PFSK-1 (cell line): ENCODE data around the gene WDR11.

Experiments
- FOXP2 ChIP-seq: optimal IDR thresholded peaks from 2 replicates; pipeline ENCODE3; 2011; ENCODE audit warnings: borderline replicate concordance, control low read depth, inconsistent platforms; ENCODE audit not compliant: insufficient read depth; ENCODE audit errors: extremely low read length, extremely low read depth
- POLR2AphosphoS5 ChIP-seq: IDR thresholded peaks from 2 replicates; pipeline ENCODE4 v1.6.1; 2012; ENCODE audit warnings: low read depth, mild to moderate bottlenecking, control low read depth, low read length, moderate library complexity
- SIN3A ChIP-seq: IDR thresholded peaks from 2 replicates; pipeline ENCODE4 v1.6.1; 2012; ENCODE audit warnings: mild to moderate bottlenecking, low read length, moderate library complexity, borderline replicate concordance; ENCODE audit not compliant: insufficient read depth
- TAF1 ChIP-seq: IDR thresholded peaks from 2 replicates; pipeline ENCODE4 v1.6.1; 2012; ENCODE audit warnings: low read length, control low read depth, borderline replicate concordance; ENCODE audit not compliant: insufficient read depth
- TF ChIP-seq, protein P1 (sequence below), 2 experiments: IDR thresholded peaks; 2 replicates each; pipeline versions ENCODE4 v1.6.1 to v1.8.0; 2011 to 2012; ENCODE audit warnings: low read depth in 2 of 2, low read length in 2 of 2, control low read depth in 1 of 2, inconsistent platforms in 1 of 2, mild to moderate bottlenecking in 1 of 2, moderate library complexity in 1 of 2; ENCODE audit not compliant: insufficient read depth in 1 of 2

The WDR11 gene

DNA sequence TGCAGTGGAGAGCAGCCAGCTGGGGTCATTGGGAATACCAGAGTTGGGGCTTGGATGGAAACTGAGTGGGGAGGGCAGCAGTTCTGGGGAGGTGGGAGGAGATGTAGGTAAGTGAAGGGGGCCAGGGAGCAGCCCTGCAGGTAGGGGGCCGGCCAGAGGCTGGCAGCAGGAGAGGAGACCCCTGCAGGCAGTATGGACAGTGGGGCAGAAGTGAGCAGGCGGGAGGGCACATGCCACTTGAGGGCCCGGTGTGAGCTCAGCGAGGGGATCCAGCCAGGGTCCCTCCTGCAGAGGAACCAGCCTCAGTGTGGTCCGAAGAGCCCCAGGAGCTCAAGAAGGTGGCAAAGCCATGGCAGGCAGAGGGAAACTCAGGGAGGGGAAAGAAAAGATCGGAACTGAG lies 75.4 kb downstream of the WDR11 start:
- TF ChIP-seq TAF1 (no peak), SIN3A (no peak), FOXP2 (no peak), POLR2AphosphoS5 (no peak)
- TF ChIP-seq, protein P1, sequence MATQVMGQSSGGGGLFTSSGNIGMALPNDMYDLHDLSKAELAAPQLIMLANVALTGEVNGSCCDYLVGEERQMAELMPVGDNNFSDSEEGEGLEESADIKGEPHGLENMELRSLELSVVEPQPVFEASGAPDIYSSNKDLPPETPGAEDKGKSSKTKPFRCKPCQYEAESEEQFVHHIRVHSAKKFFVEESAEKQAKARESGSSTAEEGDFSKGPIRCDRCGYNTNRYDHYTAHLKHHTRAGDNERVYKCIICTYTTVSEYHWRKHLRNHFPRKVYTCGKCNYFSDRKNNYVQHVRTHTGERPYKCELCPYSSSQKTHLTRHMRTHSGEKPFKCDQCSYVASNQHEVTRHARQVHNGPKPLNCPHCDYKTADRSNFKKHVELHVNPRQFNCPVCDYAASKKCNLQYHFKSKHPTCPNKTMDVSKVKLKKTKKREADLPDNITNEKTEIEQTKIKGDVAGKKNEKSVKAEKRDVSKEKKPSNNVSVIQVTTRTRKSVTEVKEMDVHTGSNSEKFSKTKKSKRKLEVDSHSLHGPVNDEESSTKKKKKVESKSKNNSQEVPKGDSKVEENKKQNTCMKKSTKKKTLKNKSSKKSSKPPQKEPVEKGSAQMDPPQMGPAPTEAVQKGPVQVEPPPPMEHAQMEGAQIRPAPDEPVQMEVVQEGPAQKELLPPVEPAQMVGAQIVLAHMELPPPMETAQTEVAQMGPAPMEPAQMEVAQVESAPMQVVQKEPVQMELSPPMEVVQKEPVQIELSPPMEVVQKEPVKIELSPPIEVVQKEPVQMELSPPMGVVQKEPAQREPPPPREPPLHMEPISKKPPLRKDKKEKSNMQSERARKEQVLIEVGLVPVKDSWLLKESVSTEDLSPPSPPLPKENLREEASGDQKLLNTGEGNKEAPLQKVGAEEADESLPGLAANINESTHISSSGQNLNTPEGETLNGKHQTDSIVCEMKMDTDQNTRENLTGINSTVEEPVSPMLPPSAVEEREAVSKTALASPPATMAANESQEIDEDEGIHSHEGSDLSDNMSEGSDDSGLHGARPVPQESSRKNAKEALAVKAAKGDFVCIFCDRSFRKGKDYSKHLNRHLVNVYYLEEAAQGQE (IDR thresholded peaks at IDR 0.05; ENCODE audit: insufficient read depth in 1 of 2, low read depth in 2 of 2, low read length in 2 of 2): no peak

DNA sequence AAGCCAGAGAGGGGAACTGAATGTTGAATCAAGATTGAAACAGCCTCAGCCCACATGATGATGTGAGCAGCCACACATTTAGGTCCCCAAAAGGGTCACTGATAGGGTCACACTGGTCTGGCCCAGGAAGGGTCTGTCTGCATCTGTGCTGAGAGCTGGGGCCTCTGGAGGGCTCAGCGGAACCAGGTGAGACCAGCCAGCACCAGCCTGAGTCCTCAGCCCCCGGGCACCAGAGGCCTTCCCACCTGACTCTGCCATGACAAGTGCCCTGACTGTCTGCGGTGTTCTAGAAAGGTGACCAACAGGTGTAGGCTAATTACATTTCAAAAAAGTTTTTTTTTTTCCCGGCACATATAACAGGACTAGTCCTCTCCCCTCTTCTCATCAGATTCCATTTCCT lies 76.2 kb downstream of the WDR11 start:
- TF ChIP-seq POLR2AphosphoS5 (no peak), SIN3A (no peak), TAF1 (no peak), FOXP2 (no peak)

DNA sequence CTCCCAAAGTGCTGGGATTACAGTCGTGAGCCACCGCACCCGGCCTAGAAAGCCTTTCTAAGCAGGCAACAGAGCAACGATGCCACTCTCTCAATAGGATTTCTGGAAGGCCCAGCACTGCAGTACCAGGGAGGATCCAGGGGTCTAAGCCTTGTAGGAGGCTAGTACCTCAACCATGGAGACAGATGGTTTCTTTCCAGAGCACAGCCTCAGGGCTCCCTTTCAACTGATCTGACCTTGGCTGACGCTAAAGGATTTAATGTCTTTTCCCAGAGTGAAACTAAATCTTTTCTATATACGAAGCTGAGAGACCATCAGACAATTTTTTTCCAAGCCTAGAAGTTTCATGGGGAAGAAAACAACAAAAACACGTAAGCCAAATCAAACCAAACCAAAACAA lies 78.0 kb downstream of the WDR11 start:
- TF ChIP-seq FOXP2 (no peak), TAF1 (no peak), POLR2AphosphoS5 (no peak), SIN3A (no peak)
- TF ChIP-seq, protein P1 (IDR thresholded peaks at IDR 0.05; ENCODE audit: insufficient read depth in 1 of 2, low read depth in 2 of 2, low read length in 2 of 2): no peak

DNA sequence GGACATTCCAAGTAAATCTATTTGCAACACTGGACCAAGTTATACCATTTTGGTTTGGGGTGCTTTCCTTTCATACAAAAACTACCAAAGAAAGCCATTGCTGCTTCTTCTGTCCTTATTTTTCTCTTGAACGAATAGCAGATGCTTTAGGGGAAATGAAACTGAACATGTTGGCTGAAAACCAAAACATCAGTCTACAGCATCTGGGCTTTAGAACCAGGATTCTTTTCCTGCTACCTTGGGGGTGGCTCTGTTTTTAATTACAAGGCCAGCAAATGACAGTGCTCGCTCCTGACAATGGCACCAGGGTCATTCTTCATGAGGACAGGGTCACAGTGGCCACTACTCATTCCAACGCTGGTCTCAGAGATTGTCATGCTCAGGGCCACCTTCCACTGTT lies 80.3 kb downstream of the WDR11 start:
- TF ChIP-seq FOXP2: no peak

DNA sequence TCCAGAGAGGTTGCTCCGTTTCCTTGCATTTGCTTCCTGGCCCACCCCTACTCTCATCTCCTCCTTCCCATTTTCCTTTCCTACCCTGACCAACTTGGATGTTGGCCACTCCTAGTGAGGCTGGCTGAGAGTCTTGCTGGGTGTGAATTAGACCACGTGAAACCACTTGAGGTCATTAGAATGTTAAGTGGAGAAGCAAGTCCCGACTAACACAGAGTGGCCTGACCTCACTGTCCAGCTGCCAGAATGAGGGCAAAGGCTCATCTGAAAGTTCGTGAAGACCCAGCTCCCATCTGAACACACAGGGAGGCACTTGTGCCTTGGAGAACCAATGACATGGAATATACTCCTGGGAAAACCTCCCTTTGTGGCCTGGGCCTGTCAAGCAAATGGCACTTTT lies 80.8 kb downstream of the WDR11 start:
- TF ChIP-seq, protein P1 (IDR thresholded peaks at IDR 0.05; ENCODE audit: insufficient read depth in 1 of 2, low read depth in 2 of 2, low read length in 2 of 2): no peak
- TF ChIP-seq TAF1: no peak
- TF ChIP-seq POLR2AphosphoS5: no peak
- TF ChIP-seq FOXP2: no peak
- no peak for TF ChIP-seq SIN3A

DNA sequence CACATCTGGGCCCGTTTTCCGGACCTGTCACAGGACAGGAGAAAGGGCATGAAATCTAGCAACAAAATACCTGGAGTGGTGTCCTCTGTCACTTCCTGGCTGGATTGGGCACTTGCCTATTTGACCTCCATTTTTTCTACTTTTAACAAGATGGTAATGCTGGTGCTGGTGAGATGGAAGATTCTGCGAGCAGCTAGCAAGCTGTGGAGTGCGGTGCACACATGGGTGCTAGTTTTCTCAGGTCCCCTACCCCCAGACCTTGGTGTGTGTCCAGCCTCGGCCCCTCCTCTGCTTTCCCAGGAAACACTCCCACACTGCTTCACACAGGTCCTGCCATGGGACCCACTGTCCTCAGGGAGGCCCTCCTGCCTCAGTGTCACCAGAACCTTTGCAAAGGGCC lies 87.7 kb downstream of the WDR11 start:
- TF ChIP-seq FOXP2: no peak
- no peak for TF ChIP-seq TAF1
- no peak for TF ChIP-seq POLR2AphosphoS5
- TF ChIP-seq, protein P1 (IDR thresholded peaks at IDR 0.05; ENCODE audit: insufficient read depth in 1 of 2, low read depth in 2 of 2, low read length in 2 of 2): no peak
- no peak for TF ChIP-seq SIN3A
